NCI-H146 treated with DMSO at 0.1 percent for 48 hours (cell line): ENCODE measurements around the gene UBXN6.

Source experiments
- DNase-seq: peaks from one replicate; lab custom pipeline; 2025; ENCODE audit not compliant: unreplicated experiment; lab: John Stamatoyannopoulos, UW

UBXN6 gene

DNA sequence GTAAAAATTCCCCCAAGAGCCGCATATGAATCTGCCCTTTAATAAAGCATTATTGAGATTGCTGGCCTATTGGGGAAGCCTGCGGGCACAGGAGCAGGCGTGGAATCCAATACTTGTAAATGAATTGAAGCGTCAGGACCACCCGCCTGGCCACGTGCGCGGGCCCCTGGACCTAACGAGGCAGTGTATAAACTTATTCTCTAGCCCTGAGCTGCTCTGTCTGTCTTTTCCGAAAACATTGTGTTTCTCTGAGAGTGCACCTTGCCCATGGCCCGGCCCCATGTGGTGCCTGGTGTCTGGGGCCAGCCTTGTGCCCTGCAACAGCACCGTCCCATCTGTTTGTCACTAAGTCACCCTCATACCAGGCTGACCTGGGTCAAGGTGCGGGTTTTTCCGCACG, 14.4 kb downstream of the UBXN6 start:
- DNase-seq: no peak

DNA sequence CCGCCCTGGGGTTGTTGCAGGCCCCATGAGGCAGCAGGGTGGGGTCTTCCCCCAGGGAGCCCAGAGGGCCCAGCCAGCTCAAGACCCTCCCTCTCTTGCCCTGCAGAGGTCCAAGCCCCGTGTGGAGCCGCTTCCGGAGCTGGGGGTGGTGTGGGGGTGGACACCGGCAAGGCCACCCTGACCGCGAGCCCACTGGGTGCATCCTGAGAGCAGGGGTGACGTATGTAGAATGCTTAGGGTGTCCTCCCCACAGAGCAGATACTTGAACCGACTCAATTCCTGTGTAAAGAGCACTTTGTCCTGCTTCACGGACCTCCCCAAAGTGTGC, 14.8 kb downstream of the UBXN6 start:
- no peak for DNase-seq

DNA sequence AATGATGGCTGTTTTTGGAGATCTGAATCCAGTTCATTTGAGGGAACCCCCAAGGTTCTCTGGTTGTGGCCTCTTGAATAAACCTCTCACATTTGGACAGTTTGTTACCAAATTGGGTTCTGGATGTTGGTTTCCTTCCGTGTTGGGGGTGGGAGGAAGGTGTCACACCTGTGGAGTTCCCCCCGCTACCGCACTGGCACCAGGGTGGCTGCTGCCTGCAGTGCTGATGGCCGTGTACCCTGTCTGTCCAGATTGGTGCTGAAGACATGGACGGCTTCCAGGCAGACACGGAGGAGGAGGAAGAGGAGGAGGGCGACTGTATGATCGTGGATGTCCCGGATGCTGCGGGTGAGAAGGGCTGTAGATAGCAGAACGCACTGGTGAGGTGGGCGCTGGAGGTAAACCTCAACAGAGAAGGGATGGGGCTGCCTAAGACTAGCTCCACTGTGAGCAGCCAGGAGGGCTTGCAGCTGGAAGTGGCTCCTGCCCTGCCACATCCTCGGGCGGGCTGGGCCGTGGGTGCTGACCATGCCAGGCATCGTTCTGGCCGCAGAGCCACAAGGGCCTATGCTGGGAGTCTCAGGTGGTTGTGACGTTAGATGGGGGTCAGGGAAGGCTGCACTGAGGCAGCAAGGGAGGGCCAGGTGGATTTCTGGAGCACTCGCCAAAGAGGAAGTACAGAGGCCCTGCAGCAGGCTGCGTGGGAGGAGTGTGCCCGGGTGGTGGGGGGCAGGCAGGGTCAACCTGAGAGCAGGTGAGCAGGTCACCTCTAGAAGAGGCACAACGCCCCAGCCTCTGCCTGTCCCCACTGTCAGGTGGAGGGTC, 15.4 kb downstream of the UBXN6 start:
- no peak for DNase-seq

DNA sequence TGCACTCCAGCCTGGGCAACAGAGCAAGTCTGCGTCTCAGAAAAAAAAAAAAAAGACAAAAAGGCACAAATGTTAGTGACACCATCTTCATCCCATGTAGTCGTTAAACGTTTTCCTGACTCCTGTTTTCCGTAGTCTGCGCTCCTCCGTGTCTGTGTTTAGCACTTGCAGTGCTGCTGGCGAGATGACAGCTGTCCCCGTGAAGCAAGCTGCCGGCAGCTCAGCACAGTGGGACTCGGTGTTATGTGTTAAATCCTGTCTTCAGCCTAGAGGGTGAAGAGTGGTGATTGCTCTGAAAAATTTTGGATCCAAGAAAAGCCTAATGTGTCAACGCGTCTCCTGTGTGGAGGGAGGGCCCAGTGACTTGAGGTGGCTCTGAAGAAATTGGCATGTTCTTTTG, 18.4 kb downstream of the UBXN6 start:
- no peak for DNase-seq

DNA sequence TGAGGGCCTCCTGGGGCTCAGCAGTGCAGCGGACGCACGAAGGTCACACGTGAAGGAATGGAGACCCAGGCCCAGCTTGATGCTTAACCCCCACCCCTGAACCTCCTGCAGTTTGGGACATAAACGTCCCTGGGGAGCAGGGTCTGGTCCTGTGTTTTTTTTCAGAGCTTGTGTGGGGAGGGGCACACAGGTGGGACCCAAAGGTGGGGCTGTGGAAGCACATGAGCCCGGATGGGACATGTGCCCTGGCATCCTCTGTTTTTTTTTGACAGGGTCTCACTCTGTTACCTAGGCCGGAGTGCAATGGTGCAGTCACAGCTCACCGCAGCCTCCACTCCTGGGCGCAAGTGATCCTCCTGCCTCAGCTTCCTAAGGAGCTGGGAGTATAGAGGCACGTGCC, 20.5 kb downstream of the UBXN6 start:
- no peak for DNase-seq

DNA sequence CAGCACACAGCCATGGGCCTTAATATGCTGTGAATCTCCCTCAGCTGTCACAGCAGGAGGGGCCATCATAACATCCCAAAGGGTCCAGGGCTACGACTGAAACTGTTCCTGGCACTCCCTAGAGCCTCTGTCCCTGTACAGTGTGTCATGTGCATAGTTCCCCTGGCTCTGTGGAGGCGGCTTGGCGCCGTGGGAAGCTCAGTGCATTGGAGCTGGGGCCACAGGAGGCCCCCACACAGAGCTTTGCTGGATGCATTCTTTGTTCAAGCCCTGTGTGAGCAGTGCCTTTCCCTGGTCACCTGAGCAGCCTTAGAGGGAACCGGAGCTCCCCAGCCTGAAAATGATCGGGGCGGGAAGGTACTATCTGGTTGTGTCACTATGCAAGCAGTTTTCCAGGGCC, 21.4 kb downstream of the UBXN6 start:
- no peak for DNase-seq

DNA sequence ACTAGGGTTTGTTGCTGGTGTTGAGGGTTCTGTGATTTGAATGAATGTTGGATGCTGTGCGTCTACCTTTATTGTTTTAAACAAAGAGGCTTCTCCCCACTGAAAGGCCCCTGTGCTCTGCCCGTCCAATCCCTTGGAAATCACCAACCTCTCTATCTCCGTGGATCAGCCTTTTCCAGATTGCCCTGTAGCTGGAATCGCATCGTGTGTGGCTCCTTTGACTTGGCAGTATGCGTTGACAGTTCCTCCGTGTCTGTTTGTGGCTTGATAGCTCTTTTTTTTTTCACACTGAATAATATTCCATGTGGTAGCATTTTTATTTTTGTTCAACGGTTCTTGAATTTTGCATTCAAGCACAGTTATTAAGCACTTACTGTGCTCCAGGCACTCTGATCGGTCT, 23.2 kb downstream of the UBXN6 start:
- DNase-seq: no peak

DNA sequence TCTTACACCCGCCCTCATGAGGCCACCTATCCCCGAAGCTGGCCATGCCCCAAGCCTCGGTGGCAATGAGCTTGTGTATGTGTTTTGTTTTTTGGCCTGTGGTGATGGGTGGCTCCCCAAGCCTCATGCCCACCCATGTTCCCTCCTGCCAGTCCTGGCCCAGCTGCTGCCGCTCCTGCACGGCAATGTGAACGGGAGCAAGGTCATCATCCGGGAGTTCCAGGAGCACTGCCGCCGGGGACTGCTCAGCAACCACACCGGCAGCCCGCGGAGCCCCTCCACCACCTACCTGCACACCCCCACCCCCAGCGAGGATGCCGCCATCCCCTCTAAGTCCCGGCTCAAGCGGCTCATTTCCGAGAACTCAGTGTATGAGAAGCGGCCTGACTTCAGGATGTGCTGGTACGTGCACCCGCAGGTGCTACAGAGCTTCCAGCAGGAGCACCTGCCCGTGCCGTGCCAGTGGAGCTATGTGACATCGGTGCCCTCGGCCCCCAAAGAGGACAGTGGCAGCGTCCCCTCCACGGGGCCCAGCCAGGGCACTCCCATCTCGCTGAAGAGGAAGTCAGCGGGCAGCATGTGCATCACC, 24.6 kb downstream of the UBXN6 start:
- no peak for DNase-seq

DNA sequence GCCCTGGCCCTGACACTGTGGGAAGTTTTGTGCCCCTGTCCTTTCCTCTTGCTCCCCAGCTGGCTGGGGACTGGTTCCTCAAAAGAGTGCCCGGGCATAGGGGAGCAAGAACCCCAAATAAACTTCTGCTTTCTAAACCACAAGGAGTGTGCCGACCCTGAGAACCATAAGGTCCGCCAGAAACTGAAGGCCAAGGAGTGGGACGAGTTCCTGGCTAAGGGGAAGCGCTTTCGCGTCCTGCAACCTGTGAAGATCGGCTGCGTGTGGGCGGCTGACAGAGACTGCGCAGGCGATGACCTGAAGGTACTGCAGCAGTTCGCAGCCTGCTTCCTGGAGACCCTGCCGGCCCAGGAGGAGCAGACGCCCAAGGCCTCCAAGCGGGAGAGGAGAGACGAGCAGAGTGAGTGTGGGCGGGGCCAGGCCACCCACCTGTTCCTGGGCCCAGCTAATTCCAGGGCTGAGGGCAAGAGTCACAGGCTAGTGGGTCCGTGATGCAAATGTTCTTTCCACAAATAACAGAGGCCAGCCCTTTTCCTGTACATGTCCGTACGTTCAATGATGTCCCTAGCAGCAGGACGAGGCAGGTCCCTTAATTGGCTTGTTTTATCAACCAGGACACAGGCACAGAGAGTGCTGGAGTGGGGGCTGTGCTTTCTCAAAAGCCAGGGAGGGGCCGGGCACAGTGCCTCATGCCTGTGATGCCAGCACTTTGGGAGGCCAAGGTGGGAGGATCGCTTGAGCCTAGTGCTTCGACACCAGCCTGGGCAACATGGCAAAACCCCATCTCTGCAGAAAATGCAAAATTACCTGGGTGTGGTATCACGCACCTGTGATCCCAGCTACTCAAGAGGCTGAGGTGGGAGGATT, 25.6 kb downstream of the UBXN6 start:
- DNase-seq: no peak

DNA sequence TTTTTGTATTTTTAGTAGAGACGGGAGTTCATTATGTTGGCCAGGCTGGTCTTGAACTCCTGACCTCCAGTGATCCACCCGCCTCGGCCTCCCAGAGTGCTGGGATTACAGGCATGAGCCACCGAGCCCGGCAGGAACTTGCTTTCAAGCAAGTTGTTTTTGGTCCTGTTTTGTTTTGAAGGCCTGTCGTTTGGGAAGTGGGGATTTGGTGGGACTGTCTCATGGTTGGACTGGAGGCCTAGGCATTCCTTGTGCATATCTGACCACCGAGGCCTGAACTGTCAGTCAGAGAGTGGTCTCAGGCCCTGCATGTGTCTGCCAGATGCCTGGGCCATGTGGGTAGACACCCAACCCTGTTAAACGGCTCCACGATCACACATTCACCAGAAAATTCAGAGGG, 26.3 kb downstream of the UBXN6 start:
- no peak for DNase-seq

DNA sequence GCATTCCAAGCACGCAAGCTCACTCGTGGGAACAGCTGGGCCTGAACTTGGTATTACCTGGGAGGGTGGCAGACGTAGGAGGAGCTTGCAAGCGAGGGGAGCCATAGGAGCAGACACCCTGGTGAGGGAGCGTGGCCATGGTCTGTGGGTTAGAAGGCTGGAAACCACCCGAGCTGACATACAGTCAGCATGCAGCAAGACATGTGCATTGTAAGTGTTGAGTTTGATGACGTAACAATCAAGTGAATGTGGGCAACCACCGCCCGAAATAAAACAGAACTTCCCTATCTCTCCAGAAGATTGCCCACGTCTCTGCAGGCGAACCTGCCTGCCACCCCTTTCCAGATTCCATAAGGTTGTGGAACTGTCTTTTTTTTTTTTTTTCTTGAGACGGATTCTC, 26.8 kb downstream of the UBXN6 start:
- no peak for DNase-seq

DNA sequence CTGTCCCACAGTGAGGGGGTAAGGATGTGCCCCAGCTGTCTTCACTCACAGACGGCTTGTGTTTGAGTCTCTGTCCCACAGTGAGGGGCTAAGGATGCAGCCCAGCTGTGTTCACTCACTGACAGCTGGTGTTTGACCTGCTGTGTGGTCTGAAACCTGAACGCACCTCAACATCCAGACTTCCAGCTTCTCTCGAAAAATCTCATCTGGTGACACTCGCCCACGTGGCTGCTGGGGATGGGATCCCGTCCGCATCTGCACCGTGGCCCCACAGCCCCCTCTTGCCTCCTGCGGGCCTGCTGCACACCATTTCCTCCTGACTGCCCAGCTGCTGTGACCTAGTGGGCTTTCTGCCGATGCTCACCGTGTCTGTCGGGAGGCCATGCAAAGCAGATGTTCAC, 27.8 kb downstream of the UBXN6 start:
- DNase-seq: no peak

DNA sequence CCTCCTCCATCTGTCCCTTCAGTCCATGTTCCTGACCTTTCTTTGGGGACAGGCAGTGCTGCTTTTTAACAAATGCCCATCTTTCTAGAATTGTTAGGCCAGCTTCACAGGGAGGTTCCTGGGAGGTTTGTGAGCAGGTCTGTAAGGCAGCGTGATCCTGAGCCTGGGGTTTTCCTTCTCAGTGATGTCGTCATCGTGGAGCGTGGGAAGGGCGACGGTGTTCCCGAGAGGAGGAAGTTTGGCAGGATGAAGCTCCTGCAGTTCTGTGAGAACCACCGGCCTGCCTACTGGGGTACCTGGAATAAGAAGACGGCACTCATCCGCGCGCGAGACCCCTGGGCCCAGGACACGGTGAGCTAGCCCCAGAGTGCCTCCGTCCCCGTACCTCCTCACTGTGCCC, 28.3 kb downstream of the UBXN6 start:
- DNase-seq: no peak

DNA sequence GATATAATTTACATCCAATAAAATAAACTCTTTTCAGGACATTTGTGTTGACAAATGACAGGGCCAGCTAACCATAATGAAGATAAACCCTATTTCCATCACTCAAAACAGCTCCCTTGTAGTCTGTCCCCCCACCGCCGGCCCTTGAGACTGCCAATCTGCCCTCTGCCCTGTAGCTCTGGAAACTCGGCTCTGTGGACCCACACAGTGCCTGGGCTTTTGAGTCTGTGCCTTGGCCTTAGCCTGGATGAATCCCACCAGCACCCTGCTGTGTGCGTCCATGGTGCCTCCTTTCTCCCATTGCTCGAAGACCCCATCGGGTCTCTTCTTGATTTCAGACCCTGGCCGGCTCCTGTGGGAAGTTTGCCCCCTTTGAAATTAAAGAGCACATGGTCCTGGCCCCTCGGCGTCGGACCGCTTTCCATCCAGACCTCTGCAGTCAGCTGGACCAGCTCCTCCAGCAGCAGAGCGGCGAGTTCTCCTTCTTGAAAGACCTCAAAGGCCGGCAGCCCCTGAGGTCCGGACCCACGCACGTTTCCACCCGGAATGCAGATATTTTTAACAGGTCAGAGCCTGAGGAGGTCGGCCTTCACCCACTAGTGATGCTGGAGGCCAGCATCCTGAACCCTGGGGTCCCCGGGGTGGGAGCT, 29.1 kb downstream of the UBXN6 start:
- no peak for DNase-seq

DNA sequence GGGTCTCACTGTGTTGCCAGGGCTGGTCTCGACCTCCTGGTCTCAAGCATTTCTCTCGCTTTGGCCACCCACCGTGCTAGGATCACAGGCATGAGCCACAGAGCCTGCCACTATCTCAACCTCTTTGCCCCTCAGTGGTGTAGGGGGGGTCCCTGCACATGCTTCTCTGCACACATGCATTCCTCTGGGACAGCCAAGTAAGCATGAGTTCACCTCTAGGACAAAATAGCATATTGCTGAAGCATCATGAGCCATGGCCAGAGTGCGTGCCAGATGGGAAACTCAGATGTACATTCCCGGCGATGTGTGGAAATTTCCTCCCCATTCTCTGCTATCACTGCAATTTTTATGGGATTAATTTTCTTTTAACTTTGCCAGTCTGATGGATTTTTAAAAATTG, 32.1 kb downstream of the UBXN6 start:
- no peak for DNase-seq

DNA sequence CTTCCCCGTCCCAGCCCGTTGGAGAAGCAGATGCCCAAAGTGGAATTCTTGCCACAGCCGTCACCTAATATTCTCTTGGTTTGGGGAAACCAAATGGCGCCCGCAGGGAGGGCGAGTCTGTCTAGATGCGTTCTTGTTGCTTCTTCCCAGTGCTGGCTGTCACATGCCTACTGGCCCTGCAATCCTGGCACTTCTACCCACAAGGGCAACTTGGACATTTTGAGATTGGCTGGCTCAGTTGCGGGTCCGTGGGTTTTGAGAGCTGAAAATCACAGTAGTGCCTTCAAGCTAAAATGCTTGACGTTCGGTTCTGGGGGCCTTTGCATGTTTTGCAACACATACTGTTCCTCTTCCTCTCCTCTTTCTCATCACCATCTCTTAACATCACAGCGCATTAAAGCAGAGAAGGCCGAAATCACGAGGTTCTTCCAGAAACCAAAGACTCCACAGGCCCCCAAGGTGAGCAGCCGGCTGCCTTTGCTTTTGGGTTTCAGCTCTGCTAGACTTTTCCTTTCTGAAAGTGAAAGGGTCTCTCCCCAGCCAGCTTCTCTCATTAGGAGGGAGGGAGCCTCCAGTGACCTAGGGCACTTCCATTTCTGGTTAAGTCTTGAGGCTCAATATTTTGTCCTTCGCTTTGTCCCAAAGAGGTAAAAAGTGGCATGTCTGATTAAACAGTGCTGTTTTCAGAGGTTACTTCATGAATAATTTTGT, 34.0 kb downstream of the UBXN6 start:
- DNase-seq: no peak

DNA sequence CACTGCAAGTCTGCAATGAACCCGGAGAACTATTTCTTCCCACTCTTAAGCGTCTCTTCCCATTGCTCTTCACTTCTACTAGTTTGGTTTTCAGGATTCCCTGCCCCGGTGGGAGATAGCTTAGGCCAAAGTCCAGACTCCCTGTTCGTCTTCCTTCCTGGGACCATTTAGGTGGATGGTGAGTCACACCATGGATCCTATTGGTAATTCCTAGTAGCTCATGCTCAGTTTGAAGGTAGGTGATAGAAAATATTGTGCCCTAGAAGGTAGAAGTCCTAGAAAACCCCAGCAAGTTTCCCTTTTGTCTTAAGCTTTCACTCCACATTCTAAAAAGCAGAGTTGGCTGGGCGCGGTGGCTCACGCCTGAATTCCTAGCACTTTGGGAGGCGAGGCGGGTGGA, 41.3 kb downstream of the UBXN6 start:
- DNase-seq: no peak

DNA sequence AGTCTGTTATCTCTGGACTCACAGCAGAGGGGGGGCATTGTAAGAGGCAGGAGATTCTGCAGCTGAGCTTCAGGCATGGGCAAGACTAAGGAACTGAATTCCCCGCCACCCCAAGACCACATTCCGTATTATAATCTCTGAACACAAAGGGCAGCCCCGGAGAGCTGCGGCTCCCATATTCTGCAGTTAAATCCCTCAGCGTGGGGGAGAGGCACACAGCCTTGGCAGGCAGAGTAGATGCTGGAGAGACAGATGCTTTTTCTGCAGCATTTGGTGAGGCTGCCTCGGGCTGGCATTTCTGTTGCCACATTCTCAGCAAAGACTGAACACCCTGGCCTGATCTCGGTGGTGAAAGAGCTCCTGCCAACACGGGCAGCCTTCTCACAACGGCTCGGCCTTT, 42.2 kb downstream of the UBXN6 start:
- no peak for DNase-seq

DNA sequence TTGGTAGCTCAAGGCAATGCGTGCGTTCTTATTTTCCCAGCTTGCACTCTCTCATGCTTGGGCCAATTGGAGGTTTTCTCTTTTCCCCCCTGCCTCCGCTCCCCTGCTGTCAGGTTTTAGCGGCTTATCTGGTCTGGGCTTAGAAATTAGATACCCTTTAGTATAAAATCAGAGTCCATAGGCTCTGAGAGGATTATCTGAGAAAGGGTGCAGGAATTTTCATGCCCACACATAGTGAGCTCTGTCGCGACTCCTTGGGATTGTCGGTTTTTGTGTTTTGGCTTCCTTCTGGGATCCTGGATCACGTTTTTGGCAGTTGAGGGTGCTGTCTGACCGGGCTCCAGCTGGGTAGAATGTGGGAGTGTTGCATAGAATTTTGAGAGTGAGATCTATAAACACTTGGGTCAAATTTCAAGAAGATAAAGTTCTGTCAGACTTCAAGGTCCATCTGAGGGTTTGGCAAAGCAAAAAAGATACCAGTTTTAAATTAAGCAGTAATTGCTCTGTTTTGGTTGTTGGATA, 42.7 kb downstream of the UBXN6 start:
- no peak for DNase-seq

DNA sequence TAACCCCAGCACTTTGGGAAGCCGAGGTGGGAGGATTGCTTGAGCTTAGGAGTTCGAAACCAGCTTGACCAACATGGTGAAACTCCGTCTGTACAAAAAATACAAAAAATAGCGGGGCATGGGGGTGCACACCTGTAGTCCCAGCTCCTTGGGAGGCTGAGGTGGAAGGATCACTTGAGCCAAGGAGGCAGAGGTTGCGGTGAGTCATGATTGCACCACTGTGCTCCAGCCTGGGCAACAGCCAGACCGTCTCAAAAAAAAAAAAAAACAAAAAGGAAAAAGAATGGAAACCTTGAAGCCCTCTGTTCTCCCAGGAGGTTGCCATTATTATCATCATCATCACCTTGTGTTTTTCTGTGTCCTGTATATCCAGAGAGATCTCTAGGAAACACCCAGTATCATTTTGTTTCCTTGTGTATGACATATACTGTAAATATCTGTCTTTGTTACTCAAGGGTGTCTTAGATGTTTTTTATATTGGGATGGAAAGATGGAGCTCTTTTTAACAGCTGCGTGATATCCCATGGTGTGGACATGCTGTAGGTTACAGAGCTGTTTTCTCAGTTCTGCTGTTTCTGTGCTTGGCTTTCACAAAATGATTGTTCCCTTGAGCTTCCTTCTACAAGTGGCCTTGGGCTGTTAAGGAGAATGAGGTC, 43.3 kb downstream of the UBXN6 start:
- DNase-seq: no peak
